NB4 (cell line): Measurements from ENCODE around the gene C3AR1.

Experiments used
- CTCF ChIP-seq: IDR thresholded peaks from one replicate; pipeline ENCODE4 v1.5.1; 2012; ENCODE audit warnings: low read depth, low read length
- MAX ChIP-seq: IDR thresholded peaks from 2 replicates; pipeline ENCODE4 v1.6.1; 2011; ENCODE audit warnings: low read depth, low read length
- MYC ChIP-seq: IDR thresholded peaks from 2 replicates; pipeline ENCODE4 v1.6.1; 2011; ENCODE audit warnings: low read depth, low read length
- POLR2A ChIP-seq: IDR thresholded peaks from 2 replicates; pipeline ENCODE4 v1.6.1; 2011; ENCODE audit warnings: mild to moderate bottlenecking; ENCODE audit not compliant: insufficient read length; ENCODE audit errors: extremely low read depth

- TF ChIP-seq CTCF (no peak), MAX (no peak), POLR2A (no peak), MYC (no peak)
Observed at GRCh38 chr12:8014836-8015235, 51.3 kb downstream of the C3AR1 start.
